ENCODE measurements around the gene SPART.

The SPART gene

DNA sequence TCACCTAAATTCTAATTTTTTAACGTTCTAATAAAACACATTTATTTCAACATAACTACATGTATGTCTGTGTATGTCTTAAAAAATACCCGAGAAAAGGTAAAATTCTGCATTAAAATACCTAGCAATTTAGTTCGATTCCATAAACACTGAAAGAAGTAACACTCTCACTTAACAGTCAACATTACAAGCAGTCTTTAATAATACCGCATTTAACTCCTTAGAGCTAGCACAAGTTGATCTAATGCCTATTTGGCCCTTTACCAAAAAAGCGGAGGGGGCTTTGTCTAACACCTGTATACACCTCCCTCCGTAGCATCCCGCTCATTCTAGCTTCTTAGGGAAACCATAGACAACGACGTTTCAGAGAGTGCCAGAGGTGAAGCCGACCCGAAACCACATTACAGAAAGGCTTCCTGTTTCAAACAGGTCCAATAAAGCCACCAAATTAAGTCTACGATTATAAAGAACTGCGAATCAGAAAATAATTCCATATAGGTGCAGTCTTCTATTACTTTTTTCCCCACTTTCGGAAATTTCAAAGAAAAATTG is 1.2 kb downstream of the SPART start:
- no peaks in the 10 kb centered on the region for H4K20me1 ChIP-seq (ENCODE audit: insufficient read depth, low read length)
- no peak overlapping the region for H3K4me3 ChIP-seq (ENCODE audit: low read length)
- H3K4me2 ChIP-seq (ENCODE audit: low read depth, low read length), result no peak overlapping the region
- TF ChIP-seq EZH2phosphoT487 (IDR thresholded peaks at IDR 0.05; ENCODE audit: low read length) (no peak), EZH2 (optimal IDR thresholded peaks at IDR 0.05; ENCODE audit: low read depth, low read length) (no peak), CTCF (IDR thresholded peaks at IDR 0.05; ENCODE audit: low read length) (no peak)
- H3K9ac ChIP-seq (ENCODE audit: low read length), result no peak overlapping the region
- H3K36me3 ChIP-seq (replicated peaks; ENCODE audit: insufficient read depth, low read length), result no peaks in the 10 kb centered on the region
- H3K79me2 ChIP-seq (ENCODE audit: low read length), result no peaks in the 10 kb centered on the region
- no peaks in the 10 kb centered on the region for H3F3A ChIP-seq (ENCODE audit: insufficient read depth, low read length)
- no peaks in the 10 kb centered on the region for H3K9me2 ChIP-seq (replicated peaks; ENCODE audit: insufficient read depth, low read length)
- no peak overlapping the region for H2AFZ ChIP-seq (ENCODE audit: low read length)
- no peak for DNase-seq
- H3K9me3 ChIP-seq (replicated peaks; ENCODE audit: insufficient read depth, low read length), result no peaks in the 10 kb centered on the region
- no peaks in the 10 kb centered on the region for H3K27me3 ChIP-seq (replicated peaks; ENCODE audit: insufficient read depth, low read length)
- no peaks in the 10 kb centered on the region for H3K4me1 ChIP-seq (ENCODE audit: low read length)
- no peak overlapping the region for H3K27ac ChIP-seq (ENCODE audit: low read length)

DNA sequence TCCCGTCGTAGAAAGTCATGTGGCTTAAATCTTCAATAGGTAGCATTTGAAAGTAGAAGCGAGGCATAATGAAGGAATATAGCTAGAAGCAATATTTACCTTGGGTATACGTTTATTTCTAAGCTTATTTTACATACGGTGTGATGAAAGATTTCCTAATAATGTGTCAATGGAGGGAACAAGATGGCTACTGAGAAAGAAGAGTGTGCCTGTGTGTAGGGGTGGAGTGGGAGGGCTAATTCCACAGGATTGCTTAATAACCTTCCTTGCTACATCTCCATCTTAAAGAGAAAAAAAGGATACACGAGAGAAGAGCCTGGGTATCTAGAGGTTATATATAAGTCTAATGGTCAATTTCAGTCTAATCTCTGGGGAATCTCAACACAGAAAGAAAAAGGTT is 2.0 kb downstream of the SPART start:
- Histone ChIP-seq H3K27ac (ENCODE audit: low read length) (no peak overlapping the region), H3K79me2 (ENCODE audit: low read length) (no peaks in the 10 kb centered on the region), H4K20me1 (ENCODE audit: insufficient read depth, low read length) (no peaks in the 10 kb centered on the region), H3K4me3 (ENCODE audit: low read length) (no peak overlapping the region), H3K9ac (ENCODE audit: low read length) (no peak overlapping the region), H3K9me3 (replicated peaks; ENCODE audit: insufficient read depth, low read length) (no peaks in the 10 kb centered on the region), H2AFZ (ENCODE audit: low read length) (no peak overlapping the region), H3K4me2 (ENCODE audit: low read depth, low read length) (no peak overlapping the region), H3F3A (ENCODE audit: insufficient read depth, low read length) (no peaks in the 10 kb centered on the region), H3K27me3 (replicated peaks; ENCODE audit: insufficient read depth, low read length) (no peaks in the 10 kb centered on the region), H3K9me2 (replicated peaks; ENCODE audit: insufficient read depth, low read length) (no peaks in the 10 kb centered on the region), H3K36me3 (replicated peaks; ENCODE audit: insufficient read depth, low read length) (no peaks in the 10 kb centered on the region), H3K4me1 (ENCODE audit: low read length) (no peaks in the 10 kb centered on the region)
- no peak for DNase-seq
- TF ChIP-seq EZH2 (optimal IDR thresholded peaks at IDR 0.05; ENCODE audit: low read depth, low read length) (no peak), CTCF (IDR thresholded peaks at IDR 0.05; ENCODE audit: low read length) (no peak), EZH2phosphoT487 (IDR thresholded peaks at IDR 0.05; ENCODE audit: low read length) (no peak)

GRCh38 chr13:36343766-36344165 is 2.4 kb downstream of the SPART start:
- Histone ChIP-seq H3K9me3 (replicated peaks; ENCODE audit: insufficient read depth, low read length) (no peaks in the 10 kb centered on the region), H3K27me3 (replicated peaks; ENCODE audit: insufficient read depth, low read length) (no peaks in the 10 kb centered on the region), H2AFZ (ENCODE audit: low read length) (no peak overlapping the region), H3K36me3 (replicated peaks; ENCODE audit: insufficient read depth, low read length) (no peaks in the 10 kb centered on the region), H3F3A (ENCODE audit: insufficient read depth, low read length) (no peaks in the 10 kb centered on the region), H3K79me2 (ENCODE audit: low read length) (no peaks in the 10 kb centered on the region), H3K27ac (ENCODE audit: low read length) (no peak overlapping the region), H3K9ac (ENCODE audit: low read length) (no peak overlapping the region), H3K4me3 (ENCODE audit: low read length) (no peak overlapping the region), H3K9me2 (replicated peaks; ENCODE audit: insufficient read depth, low read length) (no peaks in the 10 kb centered on the region), H3K4me1 (ENCODE audit: low read length) (no peaks in the 10 kb centered on the region), H3K4me2 (ENCODE audit: low read depth, low read length) (no peak overlapping the region), H4K20me1 (ENCODE audit: insufficient read depth, low read length) (no peaks in the 10 kb centered on the region)
- no peak for DNase-seq
- no peak for TF ChIP-seq EZH2phosphoT487 (IDR thresholded peaks at IDR 0.05; ENCODE audit: low read length)
- TF ChIP-seq CTCF (IDR thresholded peaks at IDR 0.05; ENCODE audit: low read length), result no peak
- TF ChIP-seq EZH2 (optimal IDR thresholded peaks at IDR 0.05; ENCODE audit: low read depth, low read length), result no peak

Measured in MM.1S (cell line).